C4-2B (cell line): ENCODE measurements around the gene DENND1A.

Experiments
- ZFX ChIP-seq: fragments of 450-650 bp; IDR thresholded peaks from 2 replicates; pipeline ENCODE4 v1.6.1; 2017
- TF ChIP-seq, protein P1 (sequence below): fragments of 450-650 bp; conservative IDR thresholded peaks from 2 replicates; pipeline ENCODE4 v1.5.1; 2017; ENCODE audit warnings: mild to moderate bottlenecking

DNA sequence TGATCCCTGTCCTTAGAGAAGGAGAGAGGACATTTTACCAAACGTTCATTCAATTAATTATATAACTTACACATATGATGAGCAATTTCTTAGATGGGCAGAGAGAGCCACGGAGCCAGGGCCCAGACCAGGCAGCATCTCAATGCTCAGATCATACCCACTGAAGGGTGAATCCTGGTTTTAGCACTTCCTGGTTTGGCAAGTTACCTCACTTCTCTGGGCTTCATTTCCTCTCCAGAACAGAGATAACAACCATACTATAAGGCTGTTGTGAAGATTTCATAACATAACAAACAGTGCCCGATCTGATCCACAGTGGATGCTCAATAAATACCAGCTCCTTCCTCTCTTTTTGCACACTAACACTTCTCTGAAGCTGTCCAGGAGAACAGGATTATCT is 271.1 kb downstream of the DENND1A start:
- TF ChIP-seq, protein P1, sequence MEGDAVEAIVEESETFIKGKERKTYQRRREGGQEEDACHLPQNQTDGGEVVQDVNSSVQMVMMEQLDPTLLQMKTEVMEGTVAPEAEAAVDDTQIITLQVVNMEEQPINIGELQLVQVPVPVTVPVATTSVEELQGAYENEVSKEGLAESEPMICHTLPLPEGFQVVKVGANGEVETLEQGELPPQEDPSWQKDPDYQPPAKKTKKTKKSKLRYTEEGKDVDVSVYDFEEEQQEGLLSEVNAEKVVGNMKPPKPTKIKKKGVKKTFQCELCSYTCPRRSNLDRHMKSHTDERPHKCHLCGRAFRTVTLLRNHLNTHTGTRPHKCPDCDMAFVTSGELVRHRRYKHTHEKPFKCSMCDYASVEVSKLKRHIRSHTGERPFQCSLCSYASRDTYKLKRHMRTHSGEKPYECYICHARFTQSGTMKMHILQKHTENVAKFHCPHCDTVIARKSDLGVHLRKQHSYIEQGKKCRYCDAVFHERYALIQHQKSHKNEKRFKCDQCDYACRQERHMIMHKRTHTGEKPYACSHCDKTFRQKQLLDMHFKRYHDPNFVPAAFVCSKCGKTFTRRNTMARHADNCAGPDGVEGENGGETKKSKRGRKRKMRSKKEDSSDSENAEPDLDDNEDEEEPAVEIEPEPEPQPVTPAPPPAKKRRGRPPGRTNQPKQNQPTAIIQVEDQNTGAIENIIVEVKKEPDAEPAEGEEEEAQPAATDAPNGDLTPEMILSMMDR = no peak
- no peak for TF ChIP-seq ZFX
